ENCODE results near the gene HMGN2. TPM values are rescaled to one million over a fixed set of nuclear protein-coding genes. Genes with fewer than 3 reads are reported as not detected.

HMGN2 gene
- total and polyA plus RNA-seq, 2 of the 13 experiments (the other 11 are each of a cell fraction or from before 2014, with no cell fraction given), result 63.4 to 343 TPM

DNA sequence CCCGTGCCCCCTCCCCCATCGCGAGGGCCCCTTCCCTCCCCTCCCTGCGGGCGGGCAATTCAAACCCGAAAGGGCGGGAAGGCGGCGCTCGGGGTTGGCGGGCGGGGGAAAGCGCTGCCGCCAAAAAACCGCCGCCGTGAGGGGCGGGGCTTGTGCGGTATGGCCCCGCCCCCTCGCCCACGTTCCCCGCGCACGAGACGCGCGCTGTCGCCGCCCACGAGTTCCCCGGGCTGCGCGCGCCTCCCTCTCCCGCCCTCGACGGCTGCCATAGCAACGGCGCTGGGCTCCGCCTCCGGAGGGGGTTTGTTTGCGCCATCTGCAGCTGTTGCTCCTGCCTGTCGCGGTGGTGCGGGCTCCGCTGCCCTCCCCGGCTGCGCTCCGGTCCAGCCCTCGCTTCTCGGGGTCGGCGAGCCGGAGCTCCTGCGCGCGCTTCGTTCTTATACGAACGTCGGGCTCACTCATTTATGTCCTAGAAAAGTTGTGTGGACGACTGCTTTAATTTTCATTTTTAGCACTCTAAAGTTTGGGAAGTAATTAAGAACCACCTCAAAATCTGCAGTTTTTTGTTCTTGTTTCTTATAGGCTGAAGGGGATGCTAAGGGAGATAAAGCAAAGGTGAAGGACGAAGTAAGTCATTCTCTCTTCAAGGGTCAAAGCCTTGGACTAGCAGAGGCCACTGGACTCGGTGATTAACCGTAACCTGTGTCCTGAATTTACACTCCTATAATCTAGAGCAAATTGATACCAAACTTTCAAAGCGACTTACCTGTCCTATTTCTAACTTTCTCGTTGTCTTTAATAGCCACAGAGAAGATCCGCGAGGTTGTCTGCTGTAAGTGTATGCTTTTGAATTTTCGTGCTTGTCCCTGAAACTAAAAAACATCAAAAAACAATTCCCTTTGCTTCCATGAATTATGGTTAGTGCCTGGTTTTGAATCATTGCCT is 933 bp downstream of the HMGN2 start (continued):
- TF ChIP-seq ZNF747 (CRISPR knock-in tag; IDR thresholded peaks at IDR 0.05; ENCODE audit: borderline replicate concordance) (0 out of 2 replicates have a peak, but pooled peaks have one; percentile 49), JARID2 (CRISPR knock-in tag; IDR thresholded peaks at IDR 0.05; ENCODE audit: insufficient replicate concordance) (no peak), PHF8 (CRISPR knock-in tag; IDR thresholded peaks at IDR 0.05) (no peak), NKX3-1 (CRISPR knock-in tag; IDR thresholded peaks at IDR 0.05) (no peak), SP1 (IDR thresholded peaks at IDR 0.05) (no peak), SP1 (CRISPR knock-in tag; IDR thresholded peaks at IDR 0.05) (peak; percentile 85; the same call in 1 of the 2 replicates), ZNF607 (CRISPR knock-in tag; IDR thresholded peaks at IDR 0.05; ENCODE audit: borderline replicate concordance) (no peak), LCORL (IDR thresholded peaks at IDR 0.05) (no peak), LCORL (CRISPR knock-in tag; IDR thresholded peaks at IDR 0.05) (peak; percentile 26; the same call in 1 of the 2 replicates), ZNF788 (CRISPR knock-in tag; IDR thresholded peaks at IDR 0.05; ENCODE audit: borderline replicate concordance) (peak; percentile 53; the same call in 1 of the 2 replicates), ZNF547 (CRISPR knock-in tag; IDR thresholded peaks at IDR 0.05) (peak; percentile 64; the same call in 1 of the 2 replicates), HCFC1 (IDR thresholded peaks at IDR 0.05; ENCODE audit: low read depth, low read length) (no peak), MIER2 (CRISPR knock-in tag; IDR thresholded peaks at IDR 0.05) (0 out of 2 replicates have a peak, but pooled peaks have one; percentile 22), REPIN1 (CRISPR knock-in tag; IDR thresholded peaks at IDR 0.05; ENCODE audit: borderline replicate concordance, low read depth) (peak; percentile 49; the same call in 1 of the 2 replicates), U2AF2 (IDR thresholded peaks at IDR 0.05; ENCODE audit: low read depth, low read length) (peak; percentile 96), GABPB1 (CRISPR knock-in tag; IDR thresholded peaks at IDR 0.05) (peak; percentile 65; the same call in 1 of the 2 replicates), ZSCAN21 (CRISPR knock-in tag; IDR thresholded peaks at IDR 0.05; ENCODE audit: borderline replicate concordance) (0 out of 2 replicates have a peak, but pooled peaks have one; percentile 31), CBX1 (IDR thresholded peaks at IDR 0.05; ENCODE audit: low read depth) (no peak), ZNF569 (CRISPR knock-in tag; IDR thresholded peaks at IDR 0.05; ENCODE audit: borderline replicate concordance) (no peak), HNRNPUL1 (IDR thresholded peaks at IDR 0.05; ENCODE audit: low read depth, low read length) (no peak), ZNF207 (IDR thresholded peaks at IDR 0.05; ENCODE audit: borderline replicate concordance) (no peak), SSRP1 (CRISPR knock-in tag; IDR thresholded peaks at IDR 0.05) (no peak), HMG20A (CRISPR knock-in tag; IDR thresholded peaks at IDR 0.05; ENCODE audit: borderline replicate concordance) (no peak)
- TF ChIP-seq, protein P1, sequence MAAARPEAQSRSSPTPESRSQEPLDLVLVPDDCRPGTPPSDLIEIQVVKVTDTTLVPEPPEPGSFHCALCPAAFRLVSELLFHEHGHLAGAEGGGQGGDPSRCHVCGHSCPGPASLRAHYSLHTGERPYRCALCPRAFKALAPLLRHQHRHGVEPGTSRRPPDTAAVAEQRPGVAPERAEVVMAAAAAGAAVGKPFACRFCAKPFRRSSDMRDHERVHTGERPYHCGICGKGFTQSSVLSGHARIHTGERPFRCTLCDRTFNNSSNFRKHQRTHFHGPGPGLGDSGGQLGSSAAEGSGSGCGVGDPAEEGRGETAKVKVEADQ (CRISPR knock-in tag; IDR thresholded peaks at IDR 0.05; ENCODE audit: borderline replicate concordance), result no peak
- TF ChIP-seq, protein P2, sequence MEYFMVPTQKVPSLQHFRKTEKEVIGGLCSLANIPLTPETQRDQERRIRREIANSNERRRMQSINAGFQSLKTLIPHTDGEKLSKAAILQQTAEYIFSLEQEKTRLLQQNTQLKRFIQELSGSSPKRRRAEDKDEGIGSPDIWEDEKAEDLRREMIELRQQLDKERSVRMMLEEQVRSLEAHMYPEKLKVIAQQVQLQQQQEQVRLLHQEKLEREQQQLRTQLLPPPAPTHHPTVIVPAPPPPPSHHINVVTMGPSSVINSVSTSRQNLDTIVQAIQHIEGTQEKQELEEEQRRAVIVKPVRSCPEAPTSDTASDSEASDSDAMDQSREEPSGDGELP (IDR thresholded peaks at IDR 0.05; ENCODE audit: borderline replicate concordance, low read depth), result peak; percentile 96
- TF ChIP-seq, protein P3, sequence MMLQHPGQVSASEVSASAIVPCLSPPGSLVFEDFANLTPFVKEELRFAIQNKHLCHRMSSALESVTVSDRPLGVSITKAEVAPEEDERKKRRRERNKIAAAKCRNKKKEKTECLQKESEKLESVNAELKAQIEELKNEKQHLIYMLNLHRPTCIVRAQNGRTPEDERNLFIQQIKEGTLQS (CRISPR knock-in tag; IDR thresholded peaks at IDR 0.05), result peak; percentile 33; the same call in 1 of the 2 replicates
- TF ChIP-seq, protein P4, sequence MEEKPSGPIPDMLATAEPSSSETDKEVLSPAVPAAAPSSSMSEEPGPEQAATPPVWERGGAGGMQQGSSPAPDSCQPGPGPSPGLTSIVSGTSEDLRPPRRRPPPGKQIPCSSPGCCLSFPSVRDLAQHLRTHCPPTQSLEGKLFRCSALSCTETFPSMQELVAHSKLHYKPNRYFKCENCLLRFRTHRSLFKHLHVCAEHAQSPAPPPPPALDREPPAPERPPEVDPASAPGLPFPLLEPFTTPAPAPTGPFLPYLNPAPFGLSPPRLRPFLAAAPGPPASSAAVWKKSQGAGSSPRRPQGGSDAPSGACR (CRISPR knock-in tag; IDR thresholded peaks at IDR 0.05), result peak; percentile 35; the same call in 1 of the 2 replicates

Measured in HepG2 (cell line).